Ovary (tissue), 3 donors: ENCODE results near the gene LDAH.

Experiments used
- CTCF ChIP-seq, 3 donors: fragments of 450-650 bp in 2 of 3; fragments of 200-600 bp in 1 of 3; IDR thresholded peaks; one replicate each; pipeline versions ENCODE4 v1.5.1 to v1.8.0; 2016 to 2022; ENCODE audit warnings: antibody characterized with exemption in 3 of 3, mild to moderate bottlenecking in 1 of 3
- EP300 ChIP-seq: sonication (generic); formaldehyde crosslinking; IDR thresholded peaks from one replicate; pipeline ENCODE4 v1.6.1; 2017; ENCODE audit warnings: antibody characterized with exemption
- POLR2A ChIP-seq: fragments of 450-650 bp; IDR thresholded peaks from one replicate; pipeline ENCODE4 v1.6.1; 2017; ENCODE audit warnings: antibody characterized with exemption, mild to moderate bottlenecking, moderate library complexity
- donor health status: DM: no; HTN: no; CAD: no.

- TF ChIP-seq POLR2A (no peak), CTCF (IDR thresholded peaks at IDR 0.05) (no peak), EP300 (no peak)
Measured at GRCh38 chr2:20862850-20863249, 39.9 kb upstream of the LDAH start.
